ENCODE measurements around the gene NME9.

Gene NME9

DNA sequence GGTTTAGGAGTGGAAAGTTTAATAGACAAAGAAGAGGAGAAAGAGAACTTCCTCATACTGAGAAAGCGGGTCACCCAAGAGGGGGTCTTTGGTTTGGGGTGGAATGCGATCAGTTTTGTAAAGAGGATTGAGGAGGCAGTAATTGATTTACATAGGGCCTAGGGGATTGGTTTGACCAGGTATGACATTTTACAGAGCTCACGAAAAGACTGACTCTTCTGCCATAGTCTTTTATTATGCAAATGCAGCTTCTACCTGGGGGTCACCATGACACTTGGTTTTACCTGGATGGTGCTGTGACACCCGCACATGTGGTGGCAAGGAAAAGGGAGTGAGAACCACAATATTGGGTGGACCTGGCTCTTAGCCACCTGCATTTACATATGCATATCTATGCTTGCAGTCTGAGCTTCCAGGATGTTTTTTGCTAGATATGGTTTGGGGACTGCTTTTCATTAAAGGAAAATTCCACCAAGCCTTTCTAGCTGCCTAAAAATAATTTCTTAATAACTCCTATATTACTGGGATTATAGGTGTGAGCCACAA lies 6.9 kb upstream of the NME9 start:
- intact Hi-C loops (cut with micrococcal nuclease): no loop called here
- no peaks in the 10 kb centered on the region for H3K9me3 Mint-ChIP-seq
- H3K36me3 Mint-ChIP-seq (ENCODE audit: low read depth): no peaks in the 10 kb centered on the region
- H3K27ac Mint-ChIP-seq: no peak overlapping the region
- peaks cover 11% of the 10 kb centered on the region for H3K27me3 Mint-ChIP-seq
- H3K4me1 Mint-ChIP-seq (ENCODE audit: low read depth): no peaks in the 10 kb centered on the region
- H3K4me3 Mint-ChIP-seq: no peak overlapping the region

- no peak overlapping the region for H3K27ac Mint-ChIP-seq
- peaks cover 19% of the 10 kb centered on the region for H3K27me3 Mint-ChIP-seq
- no peaks in the 10 kb centered on the region for H3K9me3 Mint-ChIP-seq
- peaks cover 5% of the 10 kb centered on the region for H3K4me1 Mint-ChIP-seq (ENCODE audit: low read depth)
- intact Hi-C loops (cut with micrococcal nuclease): no loop called here
- no peak overlapping the region for H3K4me3 Mint-ChIP-seq
- H3K36me3 Mint-ChIP-seq (ENCODE audit: low read depth): no peaks in the 10 kb centered on the region
These were observed 5.0 kb upstream of the NME9 start for GRCh38 chr3:138334608-138335007.

DNA sequence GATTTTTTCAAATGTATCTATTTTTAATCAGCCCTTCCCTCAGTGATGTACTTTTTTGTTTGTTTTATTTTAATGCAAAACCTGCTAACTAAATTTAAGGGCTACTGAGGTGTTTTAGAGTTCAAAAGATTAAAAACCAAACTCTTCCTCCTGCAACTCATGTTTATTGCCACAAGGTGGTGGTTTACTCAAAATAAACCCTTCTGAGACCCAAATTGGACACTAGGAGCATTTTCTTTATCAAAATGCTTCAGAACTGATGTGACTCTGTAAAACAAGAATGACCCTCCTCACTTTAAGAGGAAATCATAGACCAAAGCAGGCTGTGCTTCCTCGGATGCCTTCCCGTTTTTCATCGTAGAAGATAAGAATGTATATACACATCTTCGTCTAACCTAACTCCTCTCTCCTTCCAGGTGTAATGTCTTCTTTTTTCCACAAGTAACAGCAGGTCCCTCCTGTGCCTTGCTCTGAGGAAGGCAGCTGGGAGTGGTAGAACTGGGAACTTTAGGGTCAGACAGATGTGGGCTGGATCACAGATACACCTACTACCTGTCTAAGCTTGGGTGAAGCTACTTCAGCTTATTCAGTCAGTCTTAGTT lies 2.9 kb upstream of the NME9 start:
- Mint-ChIP-seq H3K27me3 (peaks cover 28% of the 10 kb centered on the region), H3K4me3 (no peak overlapping the region), H3K27ac (no peak overlapping the region), H3K9me3 (no peaks in the 10 kb centered on the region), H3K4me1 (ENCODE audit: low read depth) (peaks cover 18% of the 10 kb centered on the region), H3K36me3 (ENCODE audit: low read depth) (no peaks in the 10 kb centered on the region)
- intact Hi-C loops (cut with micrococcal nuclease): loop anchor here (1.0 kb wide), 1 partner anchor 94 kb away; no protein-coding TSS in a partner anchor

- peaks cover 28% of the 10 kb centered on the region for H3K27me3 Mint-ChIP-seq
- intact Hi-C loops (cut with micrococcal nuclease): no loop called here
- H3K4me1 Mint-ChIP-seq (ENCODE audit: low read depth): peaks cover 18% of the 10 kb centered on the region
- H3K36me3 Mint-ChIP-seq (ENCODE audit: low read depth): no peaks in the 10 kb centered on the region
- no peak overlapping the region for H3K4me3 Mint-ChIP-seq
- H3K9me3 Mint-ChIP-seq: no peaks in the 10 kb centered on the region
- no peak overlapping the region for H3K27ac Mint-ChIP-seq
These were observed 1.7 kb upstream of the NME9 start for GRCh38 chr3:138331143-138331894.

DNA sequence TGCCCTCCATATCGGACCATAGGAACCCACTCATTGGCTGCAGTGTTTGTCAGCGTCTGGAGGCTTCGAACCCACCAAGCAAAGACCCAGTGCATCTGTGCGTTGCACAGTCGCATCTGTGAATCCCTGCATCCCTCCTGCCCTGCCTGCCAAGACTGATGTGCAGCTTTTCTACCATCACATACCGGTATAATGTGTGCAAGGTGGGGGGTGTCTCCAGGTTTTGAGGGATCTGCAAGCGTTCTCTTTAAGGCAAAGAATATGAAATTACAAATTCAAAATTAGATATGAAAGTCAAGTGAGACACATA lies 288 bp upstream of the NME9 start:
- Mint-ChIP-seq H3K27me3 (peaks cover 29% of the 10 kb centered on the region), H3K9me3 (no peaks in the 10 kb centered on the region), H3K27ac (no peak overlapping the region), H3K36me3 (ENCODE audit: low read depth) (no peaks in the 10 kb centered on the region), H3K4me1 (ENCODE audit: low read depth) (peaks cover 18% of the 10 kb centered on the region), H3K4me3 (peak overlapping the region; percentile 71)
- intact Hi-C loops (cut with micrococcal nuclease): loop anchor here (10.0 kb wide), 1 partner anchor 605 kb away; no protein-coding TSS in a partner anchor

DNA sequence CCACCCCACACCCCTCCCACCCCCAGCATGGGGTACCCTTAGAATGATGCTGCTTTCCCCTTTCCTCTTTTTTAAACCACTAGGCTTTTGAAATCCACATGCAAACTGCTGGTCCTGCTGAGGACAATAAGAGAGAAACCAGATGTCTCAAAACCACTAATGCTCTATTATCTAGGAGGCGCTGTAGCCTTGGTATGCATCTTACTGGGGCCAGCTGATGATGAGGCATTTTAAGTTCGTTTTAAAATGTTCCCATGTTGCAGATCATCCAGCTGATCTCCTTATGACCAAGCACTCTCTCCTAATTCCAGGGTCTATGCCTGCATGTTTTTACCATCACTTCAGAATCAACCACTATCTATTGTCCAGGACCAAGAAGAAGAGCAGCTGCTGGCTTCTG lies 1.3 kb downstream of the NME9 start:
- intact Hi-C loops (cut with micrococcal nuclease): loop anchor here (10.0 kb wide), 1 partner anchor 606 kb away; no protein-coding TSS in a partner anchor
- no peak overlapping the region for H3K4me3 Mint-ChIP-seq
- peaks cover 22% of the 10 kb centered on the region for H3K4me1 Mint-ChIP-seq (ENCODE audit: low read depth)
- H3K27ac Mint-ChIP-seq: no peak overlapping the region
- H3K36me3 Mint-ChIP-seq (ENCODE audit: low read depth): no peaks in the 10 kb centered on the region
- no peaks in the 10 kb centered on the region for H3K9me3 Mint-ChIP-seq
- peaks cover 29% of the 10 kb centered on the region for H3K27me3 Mint-ChIP-seq

DNA sequence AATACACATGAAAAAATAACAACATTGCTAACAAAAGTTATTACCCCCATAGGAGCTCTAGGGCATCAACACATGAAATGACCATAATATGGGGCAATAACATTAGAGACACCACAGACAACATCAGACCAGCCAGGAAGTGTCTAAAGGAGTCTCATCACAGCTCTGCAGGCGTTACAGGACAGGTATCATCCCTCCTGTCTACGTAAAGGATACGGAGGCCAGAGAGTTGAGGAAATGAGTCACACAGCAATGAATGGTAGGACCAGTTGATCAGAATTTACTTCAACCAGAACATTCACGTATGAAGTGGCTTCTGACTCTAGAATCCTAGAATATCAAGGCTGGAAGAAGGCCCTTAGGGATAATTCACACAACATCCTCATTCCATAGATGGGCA lies 1.8 kb downstream of the NME9 start:
- Mint-ChIP-seq H3K27ac (no peak overlapping the region), H3K27me3 (peaks cover 26% of the 10 kb centered on the region)

DNA sequence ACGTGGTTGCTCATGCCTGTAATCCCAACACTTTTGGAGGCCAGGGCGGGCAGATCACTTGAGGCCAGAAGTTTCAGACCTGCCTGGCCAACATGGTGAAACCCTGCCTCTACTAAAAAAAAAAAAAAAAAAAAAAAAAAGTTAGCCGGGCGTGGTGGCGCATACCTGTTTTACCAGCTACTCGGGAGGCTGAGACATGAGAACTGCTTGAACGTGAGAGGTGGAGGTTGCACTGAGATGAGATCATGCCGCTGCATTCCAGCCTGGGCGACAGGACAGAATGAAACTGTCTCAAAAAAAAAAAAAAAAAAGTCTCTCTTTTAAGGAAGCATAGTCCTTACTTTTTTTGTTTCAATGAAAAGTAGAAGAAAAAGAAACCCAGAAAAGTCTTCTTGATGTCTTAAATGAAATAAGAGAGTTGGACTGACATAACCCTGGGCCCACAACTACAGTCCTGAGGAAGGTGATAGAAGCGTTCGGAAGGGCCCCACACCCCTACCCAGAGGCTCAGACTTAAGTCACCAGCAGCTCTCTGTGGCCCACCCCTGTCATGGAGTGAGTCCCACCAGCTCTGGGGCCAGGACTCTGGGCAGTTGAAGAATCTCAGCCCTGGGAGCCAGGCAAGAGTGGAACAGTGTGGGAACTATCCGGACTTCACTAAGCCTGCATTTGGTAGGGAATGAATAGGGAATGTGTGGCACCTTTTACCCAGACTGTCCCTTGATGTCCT lies 2.6 kb downstream of the NME9 start:
- Mint-ChIP-seq H3K36me3 (ENCODE audit: low read depth) (no peaks in the 10 kb centered on the region), H3K4me1 (ENCODE audit: low read depth) (peaks cover 33% of the 10 kb centered on the region), H3K27me3 (peaks cover 25% of the 10 kb centered on the region), H3K4me3 (no peak overlapping the region), H3K9me3 (no peaks in the 10 kb centered on the region), H3K27ac (no peak overlapping the region)
- intact Hi-C loops (cut with micrococcal nuclease): loop anchor here (10.0 kb wide), 1 partner anchor 608 kb away; no protein-coding TSS in a partner anchor

More for the DNA sequence above, 1.8 kb downstream of the NME9 start:
- H3K4me1 Mint-ChIP-seq (ENCODE audit: low read depth): peaks cover 27% of the 10 kb centered on the region
- H3K36me3 Mint-ChIP-seq (ENCODE audit: low read depth): no peaks in the 10 kb centered on the region
- H3K4me3 Mint-ChIP-seq: no peak overlapping the region
- intact Hi-C loops (cut with micrococcal nuclease): loop anchor here (10.0 kb wide), 1 partner anchor 607 kb away; no protein-coding TSS in a partner anchor
- H3K9me3 Mint-ChIP-seq: no peaks in the 10 kb centered on the region

GRCh38 chr3:138325990-138326389 lies 3.7 kb downstream of the NME9 start:
- no peak overlapping the region for H3K27ac Mint-ChIP-seq
- peaks cover 25% of the 10 kb centered on the region for H3K27me3 Mint-ChIP-seq
- H3K4me3 Mint-ChIP-seq: no peak overlapping the region
- intact Hi-C loops (cut with micrococcal nuclease): loop anchor here (10.0 kb wide), 1 partner anchor 609 kb away; no protein-coding TSS in a partner anchor
- peaks cover 41% of the 10 kb centered on the region for H3K4me1 Mint-ChIP-seq (ENCODE audit: low read depth)
- H3K9me3 Mint-ChIP-seq: no peaks in the 10 kb centered on the region
- H3K36me3 Mint-ChIP-seq (ENCODE audit: low read depth): no peaks in the 10 kb centered on the region

- Mint-ChIP-seq H3K4me3 (no peak overlapping the region), H3K9me3 (no peaks in the 10 kb centered on the region), H3K36me3 (ENCODE audit: low read depth) (no peaks in the 10 kb centered on the region), H3K27me3 (peaks cover 15% of the 10 kb centered on the region), H3K27ac (no peak overlapping the region), H3K4me1 (ENCODE audit: low read depth) (peaks cover 30% of the 10 kb centered on the region)
- intact Hi-C loops (cut with micrococcal nuclease): loop anchor here (10.0 kb wide), 1 partner anchor 611 kb away; no protein-coding TSS in a partner anchor
These were observed 5.7 kb downstream of the NME9 start for GRCh38 chr3:138323971-138324370.

GRCh38 chr3:138317687-138318086 lies 12.0 kb downstream of the NME9 start:
- intact Hi-C loops (cut with micrococcal nuclease): no loop called here
- Mint-ChIP-seq H3K4me1 (ENCODE audit: low read depth) (peaks cover 14% of the 10 kb centered on the region), H3K36me3 (ENCODE audit: low read depth) (no peaks in the 10 kb centered on the region), H3K27ac (no peak overlapping the region), H3K9me3 (no peaks in the 10 kb centered on the region), H3K4me3 (no peak overlapping the region), H3K27me3 (peaks cover 17% of the 10 kb centered on the region)

GRCh38 chr3:138314751-138315150 lies 14.9 kb downstream of the NME9 start:
- H3K27me3 Mint-ChIP-seq: peaks cover 28% of the 10 kb centered on the region
- H3K9me3 Mint-ChIP-seq: peaks cover 13% of the 10 kb centered on the region
- intact Hi-C loops (cut with micrococcal nuclease): no loop called here
- no peak overlapping the region for H3K4me3 Mint-ChIP-seq
- no peaks in the 10 kb centered on the region for H3K4me1 Mint-ChIP-seq (ENCODE audit: low read depth)
- H3K36me3 Mint-ChIP-seq (ENCODE audit: low read depth): no peaks in the 10 kb centered on the region
- no peak overlapping the region for H3K27ac Mint-ChIP-seq

DNA sequence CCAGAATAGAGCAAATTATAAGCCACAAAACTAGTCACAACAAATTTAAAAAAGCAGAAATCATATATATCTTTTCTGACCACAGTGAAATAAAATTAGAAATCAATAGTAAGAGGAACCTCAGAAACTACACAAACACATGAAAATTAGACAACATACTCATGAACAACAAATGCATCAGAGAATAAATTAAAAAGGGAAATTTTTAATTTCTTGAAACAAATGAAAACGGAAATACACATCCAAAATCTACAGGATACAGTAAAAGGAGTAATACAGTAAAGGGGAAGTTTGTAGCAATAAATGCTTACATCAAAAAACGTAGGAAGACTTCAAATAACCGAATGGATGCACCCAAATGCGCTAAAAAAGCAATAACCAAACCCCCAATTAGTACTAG lies 19.2 kb downstream of the NME9 start:
- H3K9me3 Mint-ChIP-seq: peaks cover 35% of the 10 kb centered on the region
- H3K4me3 Mint-ChIP-seq: no peak overlapping the region
- H3K4me1 Mint-ChIP-seq (ENCODE audit: low read depth): peaks cover 4% of the 10 kb centered on the region
- H3K36me3 Mint-ChIP-seq (ENCODE audit: low read depth): no peaks in the 10 kb centered on the region
- H3K27me3 Mint-ChIP-seq: peaks cover 34% of the 10 kb centered on the region
- H3K27ac Mint-ChIP-seq: no peak overlapping the region
- intact Hi-C loops (cut with micrococcal nuclease): no loop called here

- intact Hi-C loops (cut with micrococcal nuclease): no loop called here
- H3K27me3 Mint-ChIP-seq: peaks cover 32% of the 10 kb centered on the region
- no peak overlapping the region for H3K27ac Mint-ChIP-seq
- H3K36me3 Mint-ChIP-seq (ENCODE audit: low read depth): no peaks in the 10 kb centered on the region
- no peak overlapping the region for H3K4me3 Mint-ChIP-seq
- peaks cover 35% of the 10 kb centered on the region for H3K9me3 Mint-ChIP-seq
- peaks cover 9% of the 10 kb centered on the region for H3K4me1 Mint-ChIP-seq (ENCODE audit: low read depth)
These were observed 20.9 kb downstream of the NME9 start for GRCh38 chr3:138308783-138309182.
